IPS-18a (cell line): ENCODE measurements around the gene MYO1E.

ENCODE experiments used
- H3K27ac ChIP-seq: one replicate; pipeline ENCODE4 v1.5.1; 2013; ENCODE audit warnings: low read length
- H3K27me3 ChIP-seq: one replicate; pipeline ENCODE4 v1.6.1; 2013; ENCODE audit warnings: mild to moderate bottlenecking, low read length; ENCODE audit not compliant: control insufficient read depth, insufficient read depth
- H3K36me3 ChIP-seq: one replicate; pipeline ENCODE4 v1.6.1; 2013; ENCODE audit warnings: low read depth, low read length; ENCODE audit not compliant: control insufficient read depth
- H3K4me1 ChIP-seq: one replicate; pipeline ENCODE4 v1.6.1; 2013; ENCODE audit warnings: low read depth, low read length; ENCODE audit not compliant: control insufficient read depth
- H3K4me3 ChIP-seq: one replicate; pipeline ENCODE4 v1.5.1; 2013; ENCODE audit warnings: low read length
- H3K9ac ChIP-seq: one replicate; pipeline ENCODE4 v1.6.1; 2013; ENCODE audit warnings: mild to moderate bottlenecking, low read length, moderate library complexity
- H3K9me3 ChIP-seq: one replicate; pipeline ENCODE4 v1.6.1; 2013; ENCODE audit warnings: low read depth, low read length; ENCODE audit not compliant: control insufficient read depth

MYO1E gene

GRCh38 chr15:59372352-59373211 is at the start of gene MYO1E:
TSS of gene MYO1E (minus strand) at chr15:59372871. CDS start at chr15:59372500, 371 bp downstream.
- H3K36me3 ChIP-seq: no peaks in the 10 kb centered on the region
- H3K27me3 ChIP-seq: peaks cover 21% of the 10 kb centered on the region
- peak within 1 kb of the TSS; percentile 54 for H3K27ac ChIP-seq
- H3K4me3 ChIP-seq: peak within 1 kb of the TSS; percentile 86
- peaks cover 10% of the 10 kb centered on the region for H3K4me1 ChIP-seq
- no peaks in the 10 kb centered on the region for H3K9me3 ChIP-seq
- H3K9ac ChIP-seq: peak within 1 kb of the TSS; percentile 83

GRCh38 chr15:59420986-59421618 is 48.4 kb upstream of the MYO1E start:
- no peaks in the 10 kb centered on the region for H3K9me3 ChIP-seq
- H3K4me1 ChIP-seq: peaks cover 3% of the 10 kb centered on the region
- no peak overlapping the region for H3K4me3 ChIP-seq
- no peaks in the 10 kb centered on the region for H3K36me3 ChIP-seq
- H3K27me3 ChIP-seq: no peaks in the 10 kb centered on the region
- no peak overlapping the region for H3K9ac ChIP-seq
- H3K27ac ChIP-seq: no peak overlapping the region

- Histone ChIP-seq H3K9ac (no peak overlapping the region), H3K4me1 (peaks cover 3% of the 10 kb centered on the region), H3K4me3 (no peak overlapping the region), H3K9me3 (no peaks in the 10 kb centered on the region), H3K36me3 (no peaks in the 10 kb centered on the region), H3K27ac (no peak overlapping the region), H3K27me3 (no peaks in the 10 kb centered on the region)
Observed at GRCh38 chr15:59420108-59420507, 47.4 kb upstream of the MYO1E start.

- H3K9ac ChIP-seq: no peak overlapping the region
- no peaks in the 10 kb centered on the region for H3K27me3 ChIP-seq
- H3K36me3 ChIP-seq: no peaks in the 10 kb centered on the region
- peaks cover 3% of the 10 kb centered on the region for H3K4me1 ChIP-seq
- no peak overlapping the region for H3K27ac ChIP-seq
- no peaks in the 10 kb centered on the region for H3K9me3 ChIP-seq
- H3K4me3 ChIP-seq: no peak overlapping the region
Observed at GRCh38 chr15:59419170-59419569, 46.5 kb upstream of the MYO1E start.

- Histone ChIP-seq H3K27me3 (no peaks in the 10 kb centered on the region), H3K27ac (no peak overlapping the region), H3K4me1 (peaks cover 3% of the 10 kb centered on the region), H3K9me3 (no peaks in the 10 kb centered on the region), H3K36me3 (no peaks in the 10 kb centered on the region), H3K9ac (no peak overlapping the region), H3K4me3 (no peak overlapping the region)
Observed at GRCh38 chr15:59416816-59417215, 44.1 kb upstream of the MYO1E start.

- H3K4me1 ChIP-seq: no peaks in the 10 kb centered on the region
- no peak overlapping the region for H3K27ac ChIP-seq
- H3K27me3 ChIP-seq: no peaks in the 10 kb centered on the region
- H3K36me3 ChIP-seq: no peaks in the 10 kb centered on the region
- no peaks in the 10 kb centered on the region for H3K9me3 ChIP-seq
- no peak overlapping the region for H3K4me3 ChIP-seq
- H3K9ac ChIP-seq: no peak overlapping the region
Observed at GRCh38 chr15:59413577-59413976, 40.9 kb upstream of the MYO1E start.

- Histone ChIP-seq H3K36me3 (no peaks in the 10 kb centered on the region), H3K27ac (no peak overlapping the region), H3K9ac (no peak overlapping the region), H3K27me3 (no peaks in the 10 kb centered on the region), H3K4me3 (no peak overlapping the region), H3K9me3 (no peaks in the 10 kb centered on the region), H3K4me1 (no peaks in the 10 kb centered on the region)
Observed at GRCh38 chr15:59410391-59410896, 37.8 kb upstream of the MYO1E start.

- H3K36me3 ChIP-seq: no peaks in the 10 kb centered on the region
- H3K9ac ChIP-seq: no peak overlapping the region
- H3K27ac ChIP-seq: no peak overlapping the region
- H3K4me3 ChIP-seq: no peak overlapping the region
- no peaks in the 10 kb centered on the region for H3K27me3 ChIP-seq
- no peaks in the 10 kb centered on the region for H3K4me1 ChIP-seq
- no peaks in the 10 kb centered on the region for H3K9me3 ChIP-seq
Observed at GRCh38 chr15:59407946-59408345, 35.3 kb upstream of the MYO1E start.

GRCh38 chr15:59406446-59406845 is 33.8 kb upstream of the MYO1E start:
- H3K27me3 ChIP-seq: no peaks in the 10 kb centered on the region
- H3K4me1 ChIP-seq: peaks cover 7% of the 10 kb centered on the region
- no peak overlapping the region for H3K9ac ChIP-seq
- no peak overlapping the region for H3K27ac ChIP-seq
- no peak overlapping the region for H3K4me3 ChIP-seq
- H3K36me3 ChIP-seq: no peaks in the 10 kb centered on the region
- H3K9me3 ChIP-seq: no peaks in the 10 kb centered on the region

GRCh38 chr15:59405079-59405478 is 32.4 kb upstream of the MYO1E start:
- peaks cover 6% of the 10 kb centered on the region for H3K27me3 ChIP-seq
- H3K9me3 ChIP-seq: no peaks in the 10 kb centered on the region
- H3K27ac ChIP-seq: no peak overlapping the region
- peaks cover 11% of the 10 kb centered on the region for H3K4me1 ChIP-seq
- H3K4me3 ChIP-seq: no peak overlapping the region
- no peaks in the 10 kb centered on the region for H3K36me3 ChIP-seq
- no peak overlapping the region for H3K9ac ChIP-seq

GRCh38 chr15:59401824-59402569 is 29.3 kb upstream of the MYO1E start:
- Histone ChIP-seq H3K9me3 (no peaks in the 10 kb centered on the region), H3K4me3 (peak overlapping the region; percentile 16), H3K4me1 (peaks cover 11% of the 10 kb centered on the region), H3K27me3 (peaks cover 17% of the 10 kb centered on the region), H3K36me3 (no peaks in the 10 kb centered on the region), H3K27ac (no peak overlapping the region), H3K9ac (no peak overlapping the region)
